GM19467 (cell line): Measurements from ENCODE around the gene EBI3.
"Not testable (repeated sequence)": the region's sequence is repeated elsewhere in the genome, so short reads cannot be mapped to it uniquely, and the experiment has no call there.

Experiments used
- ATAC-seq: cut with Tn5 transposase; IDR thresholded peaks from one replicate; pipeline ENCODE4 v1.9.1; 2021; ENCODE audit warnings: mild to moderate bottlenecking, moderate library complexity; ENCODE audit not compliant: unreplicated experiment

EBI3 gene

GRCh38 chr19:4274321-4274686 lies 45.0 kb downstream of the EBI3 start:
- not testable (repeated sequence) for ATAC-seq

- no peak for ATAC-seq
These were observed 47.9 kb downstream of the EBI3 start for GRCh38 chr19:4277191-4277696.

GRCh38 chr19:4278010-4278409 lies 48.7 kb downstream of the EBI3 start:
- ATAC-seq = no peak

GRCh38 chr19:4278419-4279266 lies 49.3 kb downstream of the EBI3 start, which contains the start of gene SHD:
Gene SHD (plus strand): TSS chr19:4279266. CDS start chr19:4280064, 798 bp downstream.
- no peak for ATAC-seq

GRCh38 chr19:4279267-4279529 lies 49.9 kb downstream of the EBI3 start:
- no peak for ATAC-seq

- no peak for ATAC-seq
These were observed 50.5 kb downstream of the EBI3 start for GRCh38 chr19:4279530-4280422.

GRCh38 chr19:4284176-4284958 lies 55.0 kb downstream of the EBI3 start:
- no peak for ATAC-seq

- no peak for ATAC-seq
These were observed 55.7 kb downstream of the EBI3 start for GRCh38 chr19:4284974-4285373.

- ATAC-seq = not testable (repeated sequence)
These were observed 56.8 kb downstream of the EBI3 start for GRCh38 chr19:4286141-4286540.
